T-helper 2 cell treated with Interferon-gamma antibody and Interleukin-4, amounts not matched to agents 100 ng/mL and 5 ng/mL, for 36 hours (primary cell): ENCODE results near the gene ASB10. TPM values are rescaled to one million over a fixed set of nuclear protein-coding genes. Genes with fewer than 3 reads are reported as not detected.

Experiments used
- intact Hi-C: fragments of 100-400 bp; cut with micrococcal nuclease; formaldehyde crosslinking; loops from one replicate; pipeline ENCODE4 v1.15.1; 2023
- total RNA-seq: library from RNA; stranded (reverse); gene quantifications from 2 replicates; pipeline ENCODE4 v1.2.3, GENCODE V29; 2022

ASB10 gene
- total RNA-seq, 1 donor from 2014 or later, result not detected

DNA sequence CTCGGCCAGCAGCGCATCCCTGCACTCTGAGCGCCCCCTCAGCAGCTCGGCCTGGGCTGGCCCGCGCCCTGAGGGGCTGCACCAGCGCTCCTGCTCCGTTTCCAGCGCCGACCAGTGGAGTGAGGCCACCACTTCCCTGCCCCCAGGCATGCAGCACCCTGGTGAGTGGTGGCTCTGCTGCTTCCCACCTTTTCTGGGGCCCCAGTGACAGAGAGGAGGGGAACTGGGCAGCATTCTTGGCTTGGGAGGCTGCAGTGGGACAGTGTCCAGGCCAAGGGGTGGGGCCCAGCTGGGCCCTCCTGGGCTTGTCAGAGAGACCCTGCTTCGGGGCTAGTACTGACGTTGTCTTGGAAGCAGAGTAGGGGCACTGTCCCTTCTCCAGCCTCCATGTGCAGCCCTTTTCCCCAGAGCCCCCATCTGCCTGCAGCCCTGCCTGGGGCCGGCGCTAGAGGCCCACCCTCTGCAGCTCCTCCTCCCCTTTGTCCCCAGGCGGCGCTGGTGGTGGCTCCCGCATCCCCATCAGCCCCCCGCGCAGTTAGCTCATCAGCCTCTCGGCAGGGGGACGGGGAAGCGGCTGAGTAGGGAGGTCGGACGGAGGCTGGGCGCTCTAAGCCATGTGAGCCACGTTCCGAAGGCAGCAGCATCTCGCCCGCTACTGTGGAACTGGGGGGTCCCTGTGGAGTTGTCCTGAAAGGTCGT is 48.7 kb downstream of the ASB10 start:
- intact Hi-C loops, result no loop called here

DNA sequence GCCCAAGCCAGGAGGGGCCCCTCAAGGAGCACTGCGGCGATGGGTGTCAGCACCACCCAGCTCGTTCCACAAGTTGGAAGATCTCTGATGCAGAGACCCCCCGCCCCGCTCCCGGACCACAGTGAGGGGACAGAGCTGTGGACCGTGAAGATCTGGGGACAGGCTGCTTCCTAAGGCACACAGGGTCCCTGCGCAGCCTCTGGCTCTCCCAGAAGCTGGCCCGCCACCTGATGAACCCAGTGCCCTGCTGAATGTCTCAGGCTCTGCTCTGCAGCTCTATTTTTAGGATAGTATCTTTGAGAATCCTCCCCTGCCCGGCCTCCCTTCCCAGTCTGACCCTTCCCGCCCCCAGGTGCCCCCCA is 49.3 kb downstream of the ASB10 start:
- intact Hi-C loops, result no loop called here

DNA sequence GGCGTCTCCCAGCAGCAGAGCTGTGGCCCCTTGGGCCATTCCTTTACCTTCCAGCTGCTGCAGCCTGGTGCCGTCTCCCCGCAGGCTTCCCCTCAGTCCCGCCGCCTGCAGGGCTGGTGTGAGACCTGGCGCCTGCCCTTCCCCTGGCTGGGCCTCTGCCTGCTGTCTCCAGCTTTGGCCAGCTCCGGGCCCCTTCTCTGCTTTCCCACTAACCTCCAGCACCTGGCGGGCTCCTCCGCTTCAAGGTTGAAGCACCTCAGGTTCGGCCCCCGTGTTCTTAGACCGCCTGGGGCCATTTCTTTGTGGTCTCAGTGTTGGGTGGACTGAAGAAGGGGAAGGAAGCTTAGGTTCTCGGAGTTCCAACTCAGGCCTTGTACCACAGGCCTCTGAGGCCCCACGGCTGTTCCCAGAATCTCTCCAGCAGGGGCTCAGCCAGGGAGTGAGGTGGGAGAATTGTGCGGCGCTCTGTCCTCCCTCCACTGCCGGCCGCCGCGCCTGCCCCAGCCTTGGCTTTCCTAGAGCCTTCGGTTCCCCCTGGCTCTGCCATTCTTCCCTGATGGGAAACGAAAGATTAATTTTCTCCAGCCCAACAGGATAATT is 49.9 kb downstream of the ASB10 start:
- intact Hi-C loops, result no loop called here

DNA sequence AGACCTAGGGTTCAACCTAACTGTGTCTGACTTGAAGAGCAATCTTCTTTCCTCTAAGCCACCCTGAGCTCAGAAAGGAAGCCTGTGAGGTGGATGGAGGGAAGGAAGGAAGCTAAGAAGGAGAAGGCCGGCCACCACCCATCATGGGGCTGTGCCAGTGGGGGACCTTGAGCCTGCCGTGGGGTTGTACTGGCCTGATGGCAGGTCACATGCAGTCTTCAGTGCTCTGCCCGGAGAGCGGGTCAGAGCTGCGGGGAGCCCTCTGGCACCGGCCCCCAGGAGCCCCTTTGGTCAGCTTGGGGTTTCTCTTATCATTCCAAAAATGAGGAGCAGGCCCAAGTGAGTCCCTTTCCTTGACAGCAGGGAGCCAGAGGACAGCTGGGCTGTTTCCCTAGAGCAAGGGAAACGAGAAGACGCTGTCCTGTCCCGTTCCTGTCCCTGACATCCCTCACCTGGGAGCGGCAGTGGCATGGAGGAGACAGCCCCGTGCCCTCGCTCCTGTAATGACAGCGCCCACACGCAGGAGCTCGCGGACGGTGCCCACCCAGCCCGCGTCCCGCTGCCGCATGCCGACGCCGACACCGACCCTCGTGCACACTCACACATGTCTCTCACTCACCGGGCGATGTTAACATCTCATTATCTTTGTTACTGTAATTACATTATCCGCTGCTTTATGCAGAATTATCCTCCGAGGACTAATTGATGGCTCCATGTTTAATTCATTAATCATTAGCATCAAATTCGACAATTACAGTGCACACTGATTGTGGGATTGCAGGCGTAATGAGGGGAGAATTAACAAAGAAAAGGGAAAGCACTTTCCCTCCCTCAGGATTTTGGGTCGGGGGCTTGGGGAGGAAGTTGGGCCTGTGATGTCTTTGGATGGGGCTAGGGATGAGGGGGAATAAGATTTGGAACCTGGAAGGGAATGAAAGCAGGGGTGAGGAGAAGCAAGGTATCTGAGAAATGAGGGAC is 50.9 kb downstream of the ASB10 start:
- intact Hi-C loops, result no loop called here

DNA sequence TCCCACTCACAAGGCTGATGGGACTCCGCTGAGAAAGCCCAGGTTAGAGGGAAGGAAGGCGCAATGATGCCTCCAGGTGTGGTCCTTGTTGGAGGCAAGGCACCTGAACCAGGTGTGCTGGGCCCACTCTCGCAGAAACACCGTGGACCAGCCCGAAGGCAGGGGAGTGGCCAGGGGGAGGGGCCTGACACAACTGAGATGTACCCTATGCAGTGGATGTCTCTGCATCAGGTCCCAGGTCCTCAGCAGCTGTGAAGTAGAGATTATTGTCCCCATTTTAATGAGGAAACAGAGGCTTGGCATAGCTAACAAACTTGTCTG is 51.6 kb downstream of the ASB10 start:
- intact Hi-C loops, result no loop called here

DNA sequence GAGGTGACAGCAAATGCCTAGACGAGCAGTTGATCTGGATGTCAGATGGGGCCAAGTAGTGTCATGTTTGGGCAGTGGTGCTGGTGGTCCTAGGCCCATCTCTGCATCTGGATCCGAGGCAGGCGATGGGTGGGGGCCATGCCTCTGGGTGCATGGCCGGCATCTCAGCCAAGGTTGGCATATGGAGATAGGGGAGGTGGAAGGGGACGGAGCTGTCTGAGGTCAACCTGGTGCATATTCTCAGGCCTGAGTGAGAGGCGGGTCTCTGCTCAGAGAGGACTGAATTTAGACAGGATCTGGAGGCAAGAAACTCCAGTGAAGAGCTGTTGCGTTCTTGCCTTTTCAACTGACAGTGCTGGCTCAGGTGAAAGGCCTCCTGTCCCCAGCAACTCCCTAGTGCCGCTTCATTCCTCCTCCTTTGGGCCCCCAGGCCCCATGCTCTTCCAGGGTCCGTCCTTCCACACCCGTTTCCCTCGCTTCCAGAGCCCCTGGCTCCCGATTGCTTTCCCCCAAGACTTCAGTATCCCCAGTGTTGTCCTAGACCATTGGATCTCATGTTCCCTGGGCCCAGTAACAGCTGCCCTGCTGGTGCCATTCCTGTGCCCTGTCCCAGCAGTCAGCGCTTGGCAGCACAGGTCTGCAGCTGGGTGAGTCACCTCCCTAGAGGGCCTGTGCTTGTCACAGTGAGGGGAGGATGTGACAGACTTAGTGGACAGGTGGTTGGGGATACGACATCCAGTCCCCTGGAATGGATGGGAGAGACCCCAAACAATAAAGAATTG is 52.1 kb downstream of the ASB10 start:
- intact Hi-C loops, result no loop called here

DNA sequence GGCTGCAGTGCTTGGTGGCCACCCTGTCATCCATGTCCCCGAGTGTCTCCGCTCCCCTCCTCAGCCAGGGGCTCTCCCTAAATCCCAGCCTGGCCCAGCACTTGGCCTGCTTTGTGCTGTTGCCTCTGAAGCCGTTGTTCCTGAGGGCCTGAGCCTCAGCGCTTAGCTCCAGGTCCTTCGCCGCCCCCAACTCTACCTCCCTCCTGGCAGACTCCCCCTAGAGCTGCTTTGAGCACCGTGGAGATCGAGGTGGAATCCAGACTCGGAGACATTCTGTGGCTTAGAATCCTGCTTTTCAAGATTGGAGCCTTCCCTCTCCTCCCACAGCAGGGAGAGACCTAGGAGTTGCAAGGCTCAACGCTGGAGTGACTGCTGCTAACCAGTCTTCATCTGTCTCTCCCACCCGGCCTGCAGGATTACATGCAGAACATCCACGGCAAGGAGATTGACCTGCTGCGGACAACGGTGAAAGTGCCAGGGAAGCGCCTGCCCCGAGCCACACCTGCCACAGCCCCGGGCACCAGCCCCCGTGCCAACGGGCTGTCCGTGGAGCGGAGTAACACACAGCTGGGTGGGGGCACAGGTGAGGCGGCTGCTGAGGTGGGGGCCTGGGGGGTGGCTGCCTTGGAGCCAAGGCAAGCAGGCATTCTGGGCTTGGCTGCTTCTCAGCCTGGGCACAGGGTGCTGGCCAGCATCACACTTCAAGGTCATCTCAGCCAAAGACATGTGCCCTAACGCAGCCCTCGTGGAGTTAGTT is 52.9 kb downstream of the ASB10 start:
- intact Hi-C loops, result no loop called here

DNA sequence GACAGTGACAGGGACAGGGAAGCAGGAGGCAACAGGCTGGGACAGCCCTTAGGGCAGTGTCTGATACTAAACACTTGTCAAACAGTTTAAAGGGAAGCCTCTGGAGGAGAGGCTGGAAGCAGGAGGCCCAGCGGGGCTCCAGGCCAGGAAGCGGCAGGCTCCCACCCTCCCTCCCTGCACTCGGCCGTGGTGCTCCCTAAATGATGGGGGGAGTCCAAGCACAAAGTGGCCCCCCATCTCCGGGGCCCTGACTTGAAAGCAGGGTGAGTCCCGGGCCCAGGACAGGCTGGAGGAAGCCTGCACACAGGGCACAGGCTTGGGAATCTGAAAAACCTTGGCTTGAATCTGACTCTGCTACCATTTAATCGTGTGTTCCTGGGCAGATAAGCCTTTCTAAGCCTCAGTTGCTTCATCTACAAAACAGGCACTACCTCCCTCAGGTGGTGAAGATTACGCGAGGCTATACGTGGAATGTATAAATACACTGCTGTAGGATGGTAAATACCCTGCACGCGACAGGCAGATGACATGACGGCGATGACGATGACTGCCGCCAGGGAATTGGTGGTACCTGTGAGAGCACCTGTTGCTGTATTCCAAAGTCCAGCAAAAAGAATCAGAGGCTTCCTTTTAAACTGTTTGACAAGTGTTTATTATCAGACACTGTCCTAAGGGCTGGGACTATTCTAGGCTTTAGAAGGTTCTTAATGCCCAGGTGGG is 53.6 kb downstream of the ASB10 start:
- intact Hi-C loops, result no loop called here

DNA sequence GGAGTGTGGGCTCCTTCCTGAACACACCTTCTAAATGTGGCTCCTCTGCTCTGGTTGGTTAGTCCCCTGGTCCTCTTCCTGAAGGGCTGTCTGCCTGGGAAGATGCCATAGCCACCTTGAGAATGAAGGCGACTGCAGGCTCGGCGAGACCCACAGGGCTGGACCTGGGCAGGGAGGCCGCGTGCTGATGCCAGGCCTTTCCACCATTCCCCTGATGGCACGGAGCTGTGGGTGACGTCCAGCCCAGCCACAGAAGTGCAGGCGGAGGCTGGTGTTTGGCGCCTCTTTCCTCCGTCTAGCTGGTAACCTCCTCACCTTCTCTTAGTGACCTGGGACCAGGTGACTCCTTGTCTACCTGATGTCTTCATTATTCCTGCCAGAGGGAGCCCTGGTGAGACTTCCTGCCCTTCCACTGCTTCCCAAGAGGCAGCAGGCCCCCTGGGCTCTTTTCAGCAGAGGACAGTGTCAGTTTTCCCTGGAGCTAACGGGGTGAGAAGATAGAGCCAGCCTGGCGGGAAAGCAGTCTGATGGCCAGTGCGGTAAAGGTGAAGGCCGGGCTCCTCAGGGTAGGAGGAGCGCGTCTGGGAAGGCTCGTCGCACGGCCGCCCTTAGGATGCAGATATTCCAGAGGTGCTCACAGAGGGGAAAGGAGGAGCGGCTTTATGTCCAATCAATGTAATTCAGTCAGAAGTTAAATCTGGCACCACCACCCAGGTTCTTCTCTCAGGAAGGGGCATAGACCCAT is 54.4 kb downstream of the ASB10 start:
- intact Hi-C loops, result no loop called here

DNA sequence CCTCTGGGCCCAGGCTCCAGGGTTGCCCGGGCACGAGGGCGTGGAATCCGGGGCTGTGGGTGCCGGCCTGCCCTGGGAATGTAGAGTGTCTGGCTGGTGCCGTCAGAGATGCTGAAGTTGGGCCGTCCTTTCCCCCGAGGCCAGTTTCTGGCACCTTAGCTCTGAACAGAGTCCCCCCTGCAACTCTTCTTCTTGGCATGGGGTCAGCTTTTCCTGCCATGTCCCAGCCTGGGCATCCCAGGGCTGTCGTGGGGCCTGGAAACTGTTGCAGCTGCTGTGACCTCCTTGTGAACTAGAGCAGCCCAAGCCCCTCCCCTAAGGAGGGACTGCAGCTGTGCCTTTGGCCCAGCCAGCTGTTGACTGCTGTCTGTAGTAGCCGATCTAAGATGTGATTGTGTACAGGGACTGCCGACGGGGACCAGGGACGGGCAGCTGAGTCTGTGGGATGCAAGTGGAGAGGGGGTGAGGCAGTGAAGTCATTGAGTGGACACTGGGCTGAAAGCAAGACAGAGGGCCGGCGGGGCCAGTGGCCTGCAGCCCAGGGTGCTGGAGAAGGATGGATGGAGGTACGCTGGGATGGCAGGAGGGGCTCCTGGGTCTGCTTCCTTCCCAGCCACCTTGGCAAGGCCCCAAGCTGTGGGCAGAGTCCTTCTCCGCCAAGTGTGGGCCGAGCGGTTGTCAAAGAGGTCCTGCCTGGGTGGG is 55.3 kb downstream of the ASB10 start:
- intact Hi-C loops, result no loop called here

DNA sequence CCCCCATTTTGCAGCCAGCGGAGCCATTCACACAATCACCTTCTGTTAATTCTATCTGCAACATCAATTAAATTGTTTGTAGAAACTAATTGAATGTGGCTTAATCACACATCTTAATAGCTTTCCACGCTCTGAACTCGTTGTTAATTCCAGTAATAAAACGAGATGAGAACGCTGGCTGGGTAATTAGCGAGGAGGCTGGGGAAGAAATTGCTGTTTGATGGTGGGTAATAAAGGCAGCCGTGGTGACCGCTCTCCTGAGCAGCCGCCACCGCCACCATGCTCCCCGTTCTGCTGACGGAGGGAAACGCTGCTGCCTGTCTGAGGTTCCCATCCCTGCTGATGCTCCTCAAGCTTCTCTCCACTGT is 55.8 kb downstream of the ASB10 start:
- intact Hi-C loops, result no loop called here

DNA sequence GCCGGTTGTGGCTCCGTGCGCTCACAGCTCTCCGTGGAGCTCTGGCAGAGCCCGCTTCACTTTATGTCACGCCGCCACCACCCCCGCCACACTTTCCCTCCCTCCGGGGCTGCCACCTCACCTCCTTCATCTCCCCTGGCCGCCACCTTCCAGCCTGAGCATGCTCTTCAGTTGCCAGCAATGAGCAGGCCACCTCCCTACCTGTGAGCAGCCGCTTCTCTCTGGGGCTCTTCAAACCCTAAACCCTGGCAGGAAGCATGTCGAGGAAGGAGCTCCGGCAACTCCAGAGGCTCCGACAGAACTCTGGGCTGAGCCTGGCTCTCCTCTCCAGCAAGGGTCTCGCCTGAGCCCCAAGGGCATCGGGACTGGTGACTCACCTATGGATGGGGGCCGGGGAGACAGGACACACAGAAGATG is 56.3 kb downstream of the ASB10 start:
- intact Hi-C loops, result no loop called here

DNA sequence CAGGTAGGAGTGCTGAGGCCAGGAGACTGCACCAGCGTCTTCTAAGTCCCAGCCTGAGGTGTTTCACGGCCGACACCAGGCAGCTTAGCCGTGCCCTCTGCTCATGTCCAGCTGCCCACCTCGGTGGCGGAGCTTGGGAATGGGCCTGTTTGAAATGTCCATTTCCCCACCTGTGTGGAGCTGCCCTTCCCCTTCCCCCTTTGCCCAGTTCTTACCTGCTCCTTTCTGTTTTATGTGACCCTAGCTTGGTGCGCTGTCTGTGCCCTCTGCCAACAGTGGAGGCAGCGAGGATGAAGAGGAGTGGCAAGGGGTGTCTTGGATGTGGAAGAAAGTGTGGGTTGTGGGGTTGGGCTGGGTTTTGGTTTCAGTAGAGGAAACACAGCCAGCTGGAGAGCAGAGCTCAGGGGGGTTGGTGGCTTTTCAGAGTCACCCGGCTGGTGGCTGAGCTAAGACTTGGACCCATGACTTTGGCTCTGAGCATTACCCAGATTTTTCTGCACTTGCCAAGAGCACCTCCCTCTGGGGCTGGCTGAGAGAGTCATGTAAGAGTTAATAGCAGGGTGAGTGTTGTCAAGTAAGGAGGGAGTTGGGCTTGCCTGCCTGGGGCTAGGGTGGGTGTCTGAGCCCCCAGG is 57.0 kb downstream of the ASB10 start:
- intact Hi-C loops, result no loop called here

DNA sequence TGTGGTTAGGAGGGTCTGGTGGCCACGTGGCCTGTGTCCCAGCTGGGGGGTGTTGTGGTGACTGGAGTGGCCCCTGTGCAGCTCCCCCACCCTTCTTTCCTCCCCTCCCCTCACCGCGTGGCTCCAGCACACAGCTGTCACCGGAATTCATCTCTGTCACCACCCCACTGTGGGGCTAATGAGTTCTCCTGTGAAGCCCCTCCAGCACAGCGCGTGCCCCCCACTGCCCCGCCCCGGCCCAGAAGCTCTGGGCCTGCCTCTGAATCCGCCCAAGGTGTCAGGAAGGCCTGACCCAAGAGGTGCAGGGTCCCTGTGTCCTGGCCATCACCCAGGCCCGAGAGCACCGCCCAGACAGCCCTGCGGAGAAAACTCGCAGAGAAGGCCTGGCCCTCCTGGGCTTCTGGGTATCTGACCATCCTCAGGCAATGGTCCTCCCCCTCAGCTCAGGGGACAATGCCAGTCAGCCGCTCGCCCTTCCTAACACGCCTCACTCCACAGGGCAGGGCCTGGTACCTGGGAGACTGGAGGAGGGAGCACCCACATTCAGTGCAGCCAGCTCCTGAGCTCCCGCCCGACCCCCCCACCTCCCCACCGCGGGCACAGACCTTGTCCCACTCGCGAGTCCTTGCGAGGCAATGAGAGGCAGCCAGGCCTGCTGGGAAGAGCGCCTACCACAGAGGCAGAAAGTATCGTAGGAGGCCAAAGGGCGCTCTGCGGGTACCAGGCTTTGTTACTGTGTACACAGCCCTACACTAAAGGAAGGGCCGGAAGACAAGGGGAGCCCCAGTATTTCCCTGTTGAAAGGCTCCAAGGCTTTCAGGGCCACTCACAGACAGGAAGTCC is 57.7 kb downstream of the ASB10 start:
- intact Hi-C loops, result no loop called here

DNA sequence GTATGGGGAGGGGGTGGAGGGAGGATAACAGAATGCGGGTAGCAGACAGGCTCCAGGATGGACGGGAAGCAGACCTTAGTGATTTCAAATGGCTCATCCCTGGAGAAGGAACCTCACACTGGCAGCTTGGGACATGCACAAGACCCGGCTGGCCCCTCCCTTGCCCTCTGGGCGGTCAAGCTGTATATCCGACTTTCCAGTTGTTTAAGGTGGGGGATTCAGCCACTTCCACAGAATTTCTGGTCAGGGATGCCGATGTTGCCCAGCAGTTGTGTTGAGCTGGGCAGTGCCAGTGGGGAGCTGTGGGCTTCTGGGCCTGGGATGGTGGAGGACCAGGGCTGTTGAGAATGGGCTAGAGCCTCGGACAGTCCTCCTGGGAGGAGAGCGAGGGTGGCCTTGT is 58.3 kb downstream of the ASB10 start:
- intact Hi-C loops, result no loop called here

DNA sequence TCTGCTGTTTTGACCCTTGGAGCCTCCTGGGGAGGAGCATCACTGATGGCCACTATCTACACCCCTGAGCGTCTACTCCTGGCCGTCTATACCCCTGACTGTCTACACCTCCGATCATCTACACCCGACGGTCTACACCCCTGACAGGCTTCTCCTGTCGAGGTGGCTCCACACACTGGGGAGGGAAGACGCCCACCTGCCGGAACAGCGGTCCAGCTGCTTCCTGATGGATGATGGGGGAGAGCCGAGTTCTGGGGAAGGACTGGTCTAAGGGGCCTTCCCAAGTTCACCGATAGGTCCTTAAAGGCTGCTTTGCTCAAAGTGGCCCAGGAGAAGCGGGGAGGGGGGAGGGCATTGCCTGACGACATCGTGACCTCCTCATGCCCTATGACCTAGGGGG is 58.9 kb downstream of the ASB10 start:
- intact Hi-C loops, result no loop called here

DNA sequence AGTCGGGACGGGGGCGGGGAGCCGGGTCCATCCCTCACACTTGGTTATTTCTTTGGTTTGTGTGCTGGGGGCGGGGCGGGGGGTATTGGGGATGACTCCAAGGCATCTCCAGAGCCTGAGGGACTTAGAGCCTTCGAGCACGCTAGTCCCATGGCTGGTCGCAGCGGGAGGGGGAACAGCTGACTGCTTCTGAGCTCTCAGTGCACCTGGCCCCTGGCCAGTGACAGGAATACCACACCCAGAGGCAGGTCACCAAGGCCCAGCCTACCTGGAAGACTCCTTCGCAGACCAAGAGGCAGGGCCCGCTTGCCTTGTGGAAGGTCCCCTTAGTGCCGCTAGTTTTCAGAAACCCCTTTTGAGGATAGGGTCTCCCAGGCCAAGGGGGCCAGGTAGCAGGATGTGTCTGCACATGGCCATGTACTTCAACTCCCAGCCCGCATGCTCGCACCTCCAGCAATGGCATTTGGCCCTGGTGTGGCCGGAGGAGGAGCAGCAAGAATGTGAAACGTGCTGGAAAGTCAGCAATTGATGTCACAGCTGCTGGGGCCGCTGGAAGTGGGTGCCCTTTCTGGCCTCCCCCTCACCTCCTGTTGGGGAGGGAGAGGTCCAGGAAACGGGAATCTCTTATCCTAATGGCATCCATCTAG is 60.4 kb downstream of the ASB10 start:
- intact Hi-C loops, result no loop called here
